Stimulated activated CD8-positive, alpha-beta memory T cell treated with anti-CD3 and anti-CD28 coated beads, Interleukin-12 subunit alpha, Interleukin-12 subunit beta, amount 100 ng/mL, for 24 hours (primary cell): Measurements from ENCODE around the gene LHX1.

ENCODE experiments used
- DNase-seq: peaks from one replicate; pipeline ENCODE4 v3.0.0-alpha.2; 2020; ENCODE audit errors: extremely low read depth

The LHX1 gene

GRCh38 chr17:36937001-36937958, at the start of gene LHX1:
LHX1 (plus strand) TSS chr17:36937475; CDS start chr17:36938198, 723 bp downstream.
- DNase-seq, result no peak

GRCh38 chr17:36888236-36888951, 48.9 kb upstream of the LHX1 start:
- DNase-seq, result no peak

GRCh38 chr17:36889770-36890349, 47.4 kb upstream of the LHX1 start:
- DNase-seq, result no peak

DNA sequence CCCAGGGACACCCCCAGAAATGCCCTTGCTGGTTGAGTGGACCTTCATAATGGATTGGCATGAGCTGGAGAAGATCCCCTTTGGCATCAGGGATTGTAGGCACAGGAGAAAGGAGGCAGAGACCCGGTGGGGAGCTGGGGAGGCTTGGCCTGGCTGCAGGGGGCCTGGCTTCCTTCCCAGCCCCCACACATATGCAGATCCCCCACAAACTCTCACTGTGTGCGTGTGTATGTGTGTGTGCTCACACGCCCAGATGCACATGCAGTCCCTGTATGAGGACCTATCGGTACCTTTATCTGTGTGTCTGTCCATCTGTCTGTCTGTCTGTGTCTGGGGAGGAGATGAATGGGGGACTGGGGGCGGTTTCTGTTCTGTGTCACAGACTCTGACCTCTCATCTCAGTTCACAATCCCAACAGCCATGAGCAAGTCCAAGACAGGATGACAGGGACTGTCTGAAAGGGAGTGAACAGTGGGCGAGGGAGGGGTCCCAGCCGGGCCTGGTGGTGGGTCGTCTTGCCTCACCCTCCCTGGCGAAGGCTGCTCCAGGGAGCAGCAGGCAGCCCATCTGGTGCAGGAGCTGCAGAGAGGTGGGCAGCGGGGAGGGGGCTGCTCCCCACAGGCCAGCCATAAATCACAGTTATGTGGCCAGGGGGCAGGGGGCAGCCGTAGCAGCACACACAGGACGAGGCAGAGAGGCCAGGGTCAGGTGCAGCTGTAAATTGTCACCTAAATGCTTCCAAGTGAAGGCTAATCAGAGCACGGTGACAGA, 46.7 kb upstream of the LHX1 start:
- DNase-seq, result no peak

GRCh38 chr17:36892112-36892838, 45.0 kb upstream of the LHX1 start:
- no peak for DNase-seq

GRCh38 chr17:36894177-36894576, 43.1 kb upstream of the LHX1 start:
- no peak for DNase-seq

DNA sequence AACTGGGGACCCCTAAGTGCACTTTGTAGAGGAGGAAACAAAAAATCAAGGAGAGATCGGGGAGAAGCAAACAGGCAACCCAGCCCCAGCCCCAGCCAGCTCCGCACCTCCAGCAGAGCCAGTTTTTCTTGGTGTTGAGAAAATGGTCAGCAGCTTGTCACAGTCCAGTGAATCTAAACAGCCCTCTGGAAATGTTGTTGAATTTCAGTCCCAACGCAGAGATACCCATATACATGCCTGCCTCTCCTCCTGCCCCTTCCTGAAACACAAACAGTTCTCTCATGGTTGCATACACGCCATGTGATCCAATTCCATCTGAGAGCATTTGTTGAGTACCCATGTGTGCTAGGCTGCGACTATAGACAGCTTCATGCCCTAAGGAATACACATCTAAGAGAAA, 42.4 kb upstream of the LHX1 start:
- no peak for DNase-seq

DNA sequence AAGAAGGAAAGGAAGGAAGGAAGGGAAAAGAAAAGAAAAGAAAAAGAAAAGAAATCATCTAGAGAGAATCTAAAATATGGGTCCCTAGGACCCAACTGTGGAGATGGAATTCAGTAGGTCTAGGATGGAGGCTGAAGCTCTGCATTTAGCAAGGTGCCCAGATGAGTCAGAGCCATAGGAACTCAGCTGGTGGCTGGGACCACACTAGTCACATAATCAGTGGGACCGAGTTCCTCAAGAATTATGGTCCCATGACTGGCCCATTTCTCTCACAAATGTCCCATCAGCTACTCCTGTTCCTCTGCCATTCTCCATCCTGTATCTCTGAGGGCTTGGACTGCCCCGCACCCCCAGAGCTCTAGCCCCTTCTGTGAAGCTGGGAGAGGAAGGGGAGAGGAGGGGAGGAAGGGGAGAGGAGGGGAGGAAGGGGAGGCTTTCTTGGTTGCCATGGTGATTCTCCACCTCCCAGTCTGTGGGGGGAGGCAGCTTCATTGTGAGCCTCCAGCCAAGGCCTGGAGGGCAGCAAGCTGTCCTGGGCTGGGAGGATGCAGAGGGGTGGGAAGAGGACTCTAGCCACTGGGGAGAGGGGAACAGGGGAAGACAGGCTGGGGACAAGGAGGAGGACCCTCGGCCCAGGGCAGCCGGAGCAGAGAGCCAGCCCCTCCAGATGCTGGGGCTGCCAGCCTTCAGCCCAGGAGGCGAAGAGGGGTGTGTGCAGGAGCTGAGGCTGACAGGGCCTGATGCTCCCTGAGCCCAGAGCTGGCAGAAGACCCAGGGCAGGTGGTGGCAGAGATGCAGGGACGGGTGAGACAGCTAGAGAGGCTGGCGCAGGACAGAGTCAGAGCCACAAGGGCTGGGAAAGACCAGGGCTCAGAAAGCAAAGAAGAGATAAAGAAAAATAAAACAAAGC, 37.8 kb upstream of the LHX1 start:
- DNase-seq, result no peak

- DNase-seq, result no peak
These were observed 37.1 kb upstream of the LHX1 start for GRCh38 chr17:36900160-36900512.

DNA sequence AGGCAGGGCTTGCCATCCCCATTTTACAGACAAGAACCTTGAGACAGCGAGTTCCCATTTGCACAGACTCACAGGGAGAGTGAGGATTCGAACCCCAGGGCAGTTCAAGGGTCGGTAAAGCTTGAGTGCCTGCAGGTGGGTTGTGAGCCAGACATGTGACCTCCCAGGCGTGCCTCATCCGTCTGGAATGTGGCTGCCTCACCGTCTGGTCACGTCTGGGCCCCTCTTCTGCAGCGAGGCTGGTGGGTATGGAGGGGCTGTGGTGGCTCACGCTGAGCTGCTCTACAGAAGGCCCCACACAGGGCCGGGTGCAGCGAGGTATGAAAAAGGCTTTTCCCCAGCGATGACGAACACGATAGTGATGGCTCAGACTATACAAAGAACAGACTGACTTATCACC, 35.8 kb upstream of the LHX1 start:
- DNase-seq, result no peak

- DNase-seq, result no peak
These were observed 29.9 kb upstream of the LHX1 start for GRCh38 chr17:36907407-36907806.

GRCh38 chr17:36910513-36910912, 26.8 kb upstream of the LHX1 start:
- no peak for DNase-seq

DNA sequence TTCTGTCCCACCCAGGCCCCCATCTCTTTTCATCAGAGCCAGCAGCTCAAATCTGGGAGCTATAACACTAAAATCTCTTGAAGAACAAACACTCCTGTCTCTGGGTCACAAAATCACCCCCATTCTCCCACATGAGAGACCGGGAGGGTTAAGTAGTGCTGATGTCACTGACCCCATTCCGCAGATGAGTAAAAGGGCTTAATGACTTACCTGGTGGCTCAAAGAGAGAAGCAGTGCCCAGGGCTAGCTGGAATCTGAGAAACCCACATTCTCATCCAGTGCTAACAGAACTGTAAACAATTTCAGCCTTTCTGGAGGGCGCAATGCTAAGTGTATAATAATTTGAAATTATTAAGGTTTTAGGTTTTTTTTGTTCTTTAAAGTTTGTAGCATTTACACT, 26.3 kb upstream of the LHX1 start:
- no peak for DNase-seq

DNA sequence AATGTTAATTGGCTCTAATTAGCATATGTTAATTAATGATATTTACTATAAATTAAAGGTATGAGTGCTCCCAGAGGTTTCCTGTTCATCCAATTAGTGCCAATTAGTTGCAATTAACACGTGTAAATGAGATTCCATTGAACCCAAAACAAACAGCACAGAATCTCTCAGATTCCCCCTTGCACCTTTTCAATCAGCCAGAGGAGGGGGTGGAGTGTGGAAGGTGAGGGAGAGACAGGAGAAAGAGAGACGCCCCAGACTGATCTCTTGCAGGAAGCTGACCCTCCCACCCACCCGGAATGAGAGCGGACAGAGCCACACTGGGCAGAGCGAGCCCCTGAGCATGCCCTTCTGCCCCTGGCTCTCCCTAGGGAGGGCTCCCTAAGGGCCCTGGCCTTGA, 24.1 kb upstream of the LHX1 start:
- DNase-seq, result no peak

DNA sequence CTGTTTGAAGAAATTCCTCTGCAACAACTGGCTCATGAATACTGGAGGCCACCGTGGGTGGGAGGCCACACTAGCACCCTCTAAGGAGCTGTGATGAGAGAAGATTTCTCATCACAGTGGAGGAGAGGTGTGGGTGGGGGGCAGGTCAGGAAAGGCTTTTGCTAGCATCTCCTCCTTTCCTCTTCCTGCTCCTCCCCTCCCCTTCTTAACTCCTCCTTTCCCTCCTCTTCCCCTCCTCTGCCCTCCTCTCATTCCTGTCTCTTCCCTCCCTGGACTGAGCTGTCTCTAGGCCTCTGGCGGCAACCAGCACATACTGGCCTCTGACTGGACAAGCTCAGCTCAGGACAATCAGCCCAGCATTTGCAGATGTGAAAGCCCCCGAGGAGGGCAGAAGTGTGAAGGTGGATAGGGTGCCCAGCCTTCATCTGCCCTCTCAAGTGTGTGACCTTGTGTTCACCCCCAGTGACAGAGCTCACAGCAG, 19.0 kb upstream of the LHX1 start:
- no peak for DNase-seq

DNA sequence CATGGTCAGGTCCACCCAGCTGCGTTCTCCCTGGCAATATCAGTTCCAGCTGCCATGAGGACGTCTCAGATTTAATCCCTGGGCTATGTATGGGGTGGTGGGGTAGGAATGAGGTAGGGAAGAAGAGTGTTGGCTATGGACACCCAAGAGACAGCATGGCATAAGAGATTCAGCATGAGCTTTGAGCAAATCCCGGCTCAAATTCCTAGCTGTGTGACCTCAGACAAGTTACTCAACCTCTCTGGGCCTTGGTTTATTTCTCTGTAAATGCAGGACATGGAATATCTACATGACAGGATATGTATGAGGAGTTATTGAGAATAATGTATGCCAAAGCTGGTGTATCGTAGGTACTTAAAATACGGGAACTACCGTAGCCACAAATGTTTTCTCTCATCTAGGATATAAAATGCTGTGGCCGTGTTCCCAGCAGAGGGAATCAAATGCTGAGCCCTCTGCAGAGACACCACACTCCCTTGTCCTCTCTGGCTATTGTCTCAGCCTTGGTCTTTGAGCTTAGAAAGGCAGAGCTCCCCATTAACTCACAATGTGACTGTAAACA, 17.8 kb upstream of the LHX1 start:
- no peak for DNase-seq

- no peak for DNase-seq
These were observed 17.0 kb upstream of the LHX1 start for GRCh38 chr17:36920032-36921005.

DNA sequence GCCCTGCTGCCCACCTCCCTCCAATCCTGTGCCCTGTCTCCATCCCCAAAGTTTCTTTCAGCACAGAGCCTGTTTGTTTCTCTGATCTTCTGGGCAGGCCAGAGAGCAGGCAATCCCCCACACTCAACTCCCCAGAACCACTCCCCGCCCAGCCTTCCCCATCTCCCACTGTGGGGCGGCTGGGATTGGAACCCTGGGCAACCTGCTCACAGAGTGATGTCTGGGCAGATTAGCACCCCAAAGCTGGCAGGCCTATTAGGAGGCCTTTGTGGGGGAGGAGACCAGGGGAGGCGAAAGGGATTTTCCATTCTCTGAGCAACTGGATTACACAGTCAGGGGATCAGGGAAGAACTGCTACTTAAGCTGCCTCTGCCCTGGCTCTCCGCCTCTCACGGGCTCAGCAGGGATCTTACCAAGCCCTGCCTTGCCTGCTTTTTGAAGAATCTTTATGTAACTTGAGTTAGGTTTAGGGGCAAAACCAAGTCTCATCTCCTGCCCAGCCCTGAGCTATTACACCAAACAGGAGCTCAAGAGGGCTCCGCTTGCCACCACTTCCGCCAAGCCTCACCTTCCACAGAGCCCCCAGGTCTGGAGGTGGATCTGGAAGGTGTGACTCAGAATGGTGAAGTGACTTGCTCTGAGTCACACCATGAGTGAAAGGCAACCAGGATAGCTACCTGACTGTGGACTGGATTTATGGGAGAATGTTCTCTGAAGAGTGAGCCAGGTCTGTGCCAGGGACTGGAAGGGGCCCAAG, 16.0 kb upstream of the LHX1 start:
- DNase-seq, result no peak
